Measurements from ENCODE around the gene CENPH.

GRCh38 chr5:69206528-69207190 is 17.3 kb downstream of the CENPH start:
- TF ChIP-seq ZBTB33 (IDR thresholded peaks at IDR 0.05) (no peak), CTCF (IDR thresholded peaks at IDR 0.05; ENCODE audit: low read depth, low read length, missing input control) (no peak), SP1 (IDR thresholded peaks at IDR 0.05) (no peak), HNF4G (IDR thresholded peaks at IDR 0.05) (no peak), RXRA (IDR thresholded peaks at IDR 0.05) (peak in 1 of 2 donors; percentile 31), GABPA (IDR thresholded peaks at IDR 0.05 in 1 of 2, conservative IDR thresholded peaks at IDR 0.05 in 1 of 2) (no peak), FOXA1 (IDR thresholded peaks at IDR 0.05) (no peak), RAD21 (IDR thresholded peaks at IDR 0.05) (no peak), YY1 (IDR thresholded peaks at IDR 0.05) (no peak)
- TF ChIP-seq, protein P1, sequence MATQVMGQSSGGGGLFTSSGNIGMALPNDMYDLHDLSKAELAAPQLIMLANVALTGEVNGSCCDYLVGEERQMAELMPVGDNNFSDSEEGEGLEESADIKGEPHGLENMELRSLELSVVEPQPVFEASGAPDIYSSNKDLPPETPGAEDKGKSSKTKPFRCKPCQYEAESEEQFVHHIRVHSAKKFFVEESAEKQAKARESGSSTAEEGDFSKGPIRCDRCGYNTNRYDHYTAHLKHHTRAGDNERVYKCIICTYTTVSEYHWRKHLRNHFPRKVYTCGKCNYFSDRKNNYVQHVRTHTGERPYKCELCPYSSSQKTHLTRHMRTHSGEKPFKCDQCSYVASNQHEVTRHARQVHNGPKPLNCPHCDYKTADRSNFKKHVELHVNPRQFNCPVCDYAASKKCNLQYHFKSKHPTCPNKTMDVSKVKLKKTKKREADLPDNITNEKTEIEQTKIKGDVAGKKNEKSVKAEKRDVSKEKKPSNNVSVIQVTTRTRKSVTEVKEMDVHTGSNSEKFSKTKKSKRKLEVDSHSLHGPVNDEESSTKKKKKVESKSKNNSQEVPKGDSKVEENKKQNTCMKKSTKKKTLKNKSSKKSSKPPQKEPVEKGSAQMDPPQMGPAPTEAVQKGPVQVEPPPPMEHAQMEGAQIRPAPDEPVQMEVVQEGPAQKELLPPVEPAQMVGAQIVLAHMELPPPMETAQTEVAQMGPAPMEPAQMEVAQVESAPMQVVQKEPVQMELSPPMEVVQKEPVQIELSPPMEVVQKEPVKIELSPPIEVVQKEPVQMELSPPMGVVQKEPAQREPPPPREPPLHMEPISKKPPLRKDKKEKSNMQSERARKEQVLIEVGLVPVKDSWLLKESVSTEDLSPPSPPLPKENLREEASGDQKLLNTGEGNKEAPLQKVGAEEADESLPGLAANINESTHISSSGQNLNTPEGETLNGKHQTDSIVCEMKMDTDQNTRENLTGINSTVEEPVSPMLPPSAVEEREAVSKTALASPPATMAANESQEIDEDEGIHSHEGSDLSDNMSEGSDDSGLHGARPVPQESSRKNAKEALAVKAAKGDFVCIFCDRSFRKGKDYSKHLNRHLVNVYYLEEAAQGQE (IDR thresholded peaks at IDR 0.05): no peak
- TF ChIP-seq, protein P2, sequence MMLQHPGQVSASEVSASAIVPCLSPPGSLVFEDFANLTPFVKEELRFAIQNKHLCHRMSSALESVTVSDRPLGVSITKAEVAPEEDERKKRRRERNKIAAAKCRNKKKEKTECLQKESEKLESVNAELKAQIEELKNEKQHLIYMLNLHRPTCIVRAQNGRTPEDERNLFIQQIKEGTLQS (IDR thresholded peaks at IDR 0.05): no peak
- TF ChIP-seq, protein P3, sequence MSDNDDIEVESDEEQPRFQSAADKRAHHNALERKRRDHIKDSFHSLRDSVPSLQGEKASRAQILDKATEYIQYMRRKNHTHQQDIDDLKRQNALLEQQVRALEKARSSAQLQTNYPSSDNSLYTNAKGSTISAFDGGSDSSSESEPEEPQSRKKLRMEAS (IDR thresholded peaks at IDR 0.05): no peak

Data from liver (tissue), 3 donors.